Stimulated activated effector memory CD8-positive, alpha-beta T cell treated with anti-CD3 and anti-CD28 coated beads, Interleukin-12 subunit alpha, Interleukin-12 subunit beta, amount 100 ng/mL, for 72 hours (primary cell): ENCODE data around the gene CLIC4.
"Not testable (repeated sequence)": the region's sequence is repeated elsewhere in the genome, so short reads cannot be mapped to it uniquely, and the experiment has no call there.

ENCODE experiments used
- ATAC-seq: fragments of 150-1000 bp; cut with Tn5 transposase; 2 replicates; pipeline ENCODE4 v1.10.0; 2021
- DNase-seq, 2 donors: peaks; one replicate each; pipeline ENCODE4 v3.0.0; 2021 to 2022; ENCODE audit warnings: low spot score in 2 of 2
- H3K27ac Mint-ChIP-seq: one replicate; pipeline ENCODE4 v1.8.0; 2022; ENCODE audit warnings: mild to moderate bottlenecking, mixed read lengths
- H3K36me3 Mint-ChIP-seq: one replicate; pipeline ENCODE4 v1.8.0; 2022; ENCODE audit warnings: mild to moderate bottlenecking, mixed read lengths
- H3K4me1 Mint-ChIP-seq: one replicate; pipeline ENCODE4 v1.8.0; 2022; ENCODE audit warnings: mixed read lengths
- H3K4me3 Mint-ChIP-seq: one replicate; pipeline ENCODE4 v1.8.0; 2022; ENCODE audit warnings: mild to moderate bottlenecking, mixed read lengths
- H3K9me3 Mint-ChIP-seq: one replicate; pipeline ENCODE4 v1.8.0; 2022; ENCODE audit warnings: mixed read lengths

CLIC4 gene

GRCh38 chr1:24744911-24745710 is at the start of gene CLIC4:
CLIC4 (plus strand) TSS chr1:24745447; CDS start chr1:24745554, 107 bp downstream.
- H3K4me3 Mint-ChIP-seq = peak within 1 kb of the TSS; percentile 68
- H3K36me3 Mint-ChIP-seq = no peaks in the 10 kb centered on the region
- DNase-seq (peak; percentile 99 to 100), ATAC-seq (peak; percentile 92)
- H3K9me3 Mint-ChIP-seq = no peaks in the 10 kb centered on the region
- peaks cover 28% of the 10 kb centered on the region for H3K4me1 Mint-ChIP-seq
- no peak within 1 kb of the TSS for H3K27ac Mint-ChIP-seq

- Mint-ChIP-seq H3K27ac (no peak overlapping the region), H3K4me3 (no peak overlapping the region), H3K9me3 (no peaks in the 10 kb centered on the region), H3K4me1 (peaks cover 10% of the 10 kb centered on the region), H3K36me3 (no peaks in the 10 kb centered on the region)
- ATAC-seq (no peak), DNase-seq (no peak)
These were observed 49.0 kb upstream of the CLIC4 start for GRCh38 chr1:24696041-24696755.

GRCh38 chr1:24696756-24697330 is 48.4 kb upstream of the CLIC4 start:
- Mint-ChIP-seq H3K4me3 (no peak overlapping the region), H3K9me3 (no peaks in the 10 kb centered on the region), H3K36me3 (no peaks in the 10 kb centered on the region), H3K4me1 (peaks cover 10% of the 10 kb centered on the region), H3K27ac (no peak overlapping the region)
- DNase-seq = no peak
- no peak for ATAC-seq

GRCh38 chr1:24697453-24698001 is 47.7 kb upstream of the CLIC4 start:
- H3K4me1 Mint-ChIP-seq, H3K9me3 Mint-ChIP-seq, H3K4me3 Mint-ChIP-seq, H3K27ac Mint-ChIP-seq, ATAC-seq, DNase-seq, H3K36me3 Mint-ChIP-seq: not testable (repeated sequence)

- H3K9me3 Mint-ChIP-seq, H3K4me1 Mint-ChIP-seq, DNase-seq, H3K4me3 Mint-ChIP-seq, ATAC-seq, H3K27ac Mint-ChIP-seq, H3K36me3 Mint-ChIP-seq: not testable (repeated sequence)
These were observed 46.9 kb upstream of the CLIC4 start for GRCh38 chr1:24698326-24698725.

- DNase-seq = no peak
- no peaks in the 10 kb centered on the region for H3K9me3 Mint-ChIP-seq
- H3K4me1 Mint-ChIP-seq = peaks cover 2% of the 10 kb centered on the region
- ATAC-seq = no peak
- no peak overlapping the region for H3K27ac Mint-ChIP-seq
- no peaks in the 10 kb centered on the region for H3K36me3 Mint-ChIP-seq
- H3K4me3 Mint-ChIP-seq = no peak overlapping the region
These were observed 45.6 kb upstream of the CLIC4 start for GRCh38 chr1:24699628-24700027.

- DNase-seq (no peak), ATAC-seq (no peak)
- no peak overlapping the region for H3K27ac Mint-ChIP-seq
- no peaks in the 10 kb centered on the region for H3K9me3 Mint-ChIP-seq
- H3K36me3 Mint-ChIP-seq = no peaks in the 10 kb centered on the region
- peaks cover 6% of the 10 kb centered on the region for H3K4me1 Mint-ChIP-seq
- H3K4me3 Mint-ChIP-seq = no peak overlapping the region
These were observed 42.5 kb upstream of the CLIC4 start for GRCh38 chr1:24702511-24703293.

GRCh38 chr1:24704411-24705259 is 40.6 kb upstream of the CLIC4 start:
- no peak for ATAC-seq
- H3K4me3 Mint-ChIP-seq = no peak overlapping the region
- no peak overlapping the region for H3K27ac Mint-ChIP-seq
- H3K4me1 Mint-ChIP-seq = peaks cover 8% of the 10 kb centered on the region
- H3K36me3 Mint-ChIP-seq = no peaks in the 10 kb centered on the region
- no peaks in the 10 kb centered on the region for H3K9me3 Mint-ChIP-seq
- DNase-seq = no peak

GRCh38 chr1:24705260-24706073 is 39.8 kb upstream of the CLIC4 start:
- Mint-ChIP-seq H3K36me3 (no peaks in the 10 kb centered on the region), H3K9me3 (no peaks in the 10 kb centered on the region), H3K27ac (no peak overlapping the region), H3K4me3 (no peak overlapping the region), H3K4me1 (peaks cover 14% of the 10 kb centered on the region)
- ATAC-seq (peak; percentile 60), DNase-seq (no peak)

- H3K27ac Mint-ChIP-seq, H3K36me3 Mint-ChIP-seq, H3K9me3 Mint-ChIP-seq, H3K4me3 Mint-ChIP-seq, DNase-seq, ATAC-seq: not testable (repeated sequence)
- H3K4me1 Mint-ChIP-seq = peaks cover 14% of the 10 kb centered on the region
These were observed 39.2 kb upstream of the CLIC4 start for GRCh38 chr1:24706074-24706389.

GRCh38 chr1:24707687-24708086 is 37.6 kb upstream of the CLIC4 start:
- Mint-ChIP-seq H3K4me3 (no peak overlapping the region), H3K27ac (no peak overlapping the region), H3K36me3 (no peaks in the 10 kb centered on the region), H3K9me3 (no peaks in the 10 kb centered on the region), H3K4me1 (peaks cover 14% of the 10 kb centered on the region)
- ATAC-seq (no peak), DNase-seq (no peak)

GRCh38 chr1:24708938-24709337 is 36.3 kb upstream of the CLIC4 start:
- no peaks in the 10 kb centered on the region for H3K36me3 Mint-ChIP-seq
- no peaks in the 10 kb centered on the region for H3K9me3 Mint-ChIP-seq
- peaks cover 14% of the 10 kb centered on the region for H3K4me1 Mint-ChIP-seq
- DNase-seq = no peak
- ATAC-seq = no peak
- no peak overlapping the region for H3K4me3 Mint-ChIP-seq
- no peak overlapping the region for H3K27ac Mint-ChIP-seq

GRCh38 chr1:24709791-24710441 is 35.3 kb upstream of the CLIC4 start:
- peaks cover 18% of the 10 kb centered on the region for H3K4me1 Mint-ChIP-seq
- ATAC-seq (peak; percentile 67), DNase-seq (no peak)
- H3K27ac Mint-ChIP-seq = peak overlapping the region; percentile 6
- H3K36me3 Mint-ChIP-seq = no peaks in the 10 kb centered on the region
- no peaks in the 10 kb centered on the region for H3K9me3 Mint-ChIP-seq
- no peak overlapping the region for H3K4me3 Mint-ChIP-seq
